HG02938 (cell line): ENCODE measurements around the gene NUFIP1.
A peak's percentile ranks its signal among the peaks of the same experiment; 100 is the strongest.
"Not testable (repeated sequence)": the region's sequence is repeated elsewhere in the genome, so short reads cannot be mapped to it uniquely, and the experiment has no call there.

Experiments used
- ATAC-seq: cut with Tn5 transposase; IDR thresholded peaks from one replicate; pipeline ENCODE4 v1.9.1; 2021; ENCODE audit warnings: mild to moderate bottlenecking, moderate library complexity; ENCODE audit not compliant: unreplicated experiment

The NUFIP1 gene

DNA sequence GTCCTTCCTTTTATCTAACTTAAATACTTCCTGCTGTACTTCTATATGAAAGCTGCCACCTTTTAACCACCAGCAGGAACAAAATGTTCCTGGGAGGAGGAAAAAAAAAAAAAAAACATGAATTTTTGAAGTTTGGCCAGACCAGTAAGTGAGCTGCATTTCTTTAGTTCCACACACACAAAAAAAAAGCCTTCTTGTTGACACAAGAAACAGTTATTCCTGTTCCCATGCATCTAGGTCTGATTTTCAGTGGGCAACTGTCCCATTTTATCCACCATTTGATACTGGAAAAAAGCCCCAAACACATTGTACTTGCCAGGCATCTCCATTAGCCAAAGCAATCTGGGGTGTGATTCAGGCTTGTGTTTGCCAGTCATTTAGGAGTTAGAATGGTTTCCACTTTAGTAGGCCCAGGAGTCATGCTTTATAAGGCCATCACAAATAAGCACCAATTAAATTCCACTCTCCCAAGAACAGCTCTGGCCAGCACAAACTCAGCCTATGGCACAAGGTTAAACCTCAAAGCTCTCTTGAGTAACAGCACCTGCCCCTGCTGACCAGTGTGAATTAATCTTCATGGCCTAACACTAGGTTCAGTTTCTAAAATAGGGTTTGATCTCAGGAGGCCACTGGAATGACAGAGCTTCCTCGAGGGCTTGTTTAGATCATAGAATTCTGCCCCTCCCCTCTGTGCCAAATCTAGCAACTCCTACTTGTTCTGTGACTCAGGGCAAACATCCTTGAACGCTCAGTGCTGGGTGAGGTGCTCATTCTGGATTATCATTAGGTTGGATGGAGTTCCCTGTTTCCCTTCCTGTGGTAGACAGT is 67.1 kb downstream of the NUFIP1 start:
- ATAC-seq, result no peak

DNA sequence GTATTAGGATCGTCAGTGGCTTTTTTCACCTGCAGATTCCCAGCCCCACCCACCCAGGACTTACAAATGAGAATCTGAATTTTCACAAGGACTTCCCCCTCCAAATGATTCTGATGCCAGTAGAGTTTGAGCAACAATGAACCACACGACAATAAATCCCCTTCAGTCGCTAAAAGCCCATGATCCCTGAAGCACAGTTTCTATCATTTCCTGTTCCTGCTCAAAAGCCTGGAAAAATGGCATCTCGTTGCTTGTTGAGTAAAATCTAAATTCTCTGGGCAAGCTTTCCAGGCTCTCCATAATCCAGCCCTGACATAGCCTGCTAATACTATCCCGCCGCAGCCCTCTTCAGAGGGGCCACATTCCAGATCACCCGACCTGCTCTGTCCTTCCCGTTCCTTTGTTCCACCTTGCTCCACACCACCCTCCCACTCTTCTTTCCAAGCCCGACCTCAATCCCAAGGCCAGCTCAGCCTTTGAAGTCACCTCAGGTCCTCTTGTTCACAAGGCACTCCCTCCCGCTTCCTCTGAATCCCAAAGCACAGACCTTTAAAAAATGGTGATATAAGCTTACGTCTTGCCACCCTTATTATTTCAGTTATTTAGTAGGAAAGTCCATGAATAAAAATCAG is 67.9 kb downstream of the NUFIP1 start:
- no peak for ATAC-seq

DNA sequence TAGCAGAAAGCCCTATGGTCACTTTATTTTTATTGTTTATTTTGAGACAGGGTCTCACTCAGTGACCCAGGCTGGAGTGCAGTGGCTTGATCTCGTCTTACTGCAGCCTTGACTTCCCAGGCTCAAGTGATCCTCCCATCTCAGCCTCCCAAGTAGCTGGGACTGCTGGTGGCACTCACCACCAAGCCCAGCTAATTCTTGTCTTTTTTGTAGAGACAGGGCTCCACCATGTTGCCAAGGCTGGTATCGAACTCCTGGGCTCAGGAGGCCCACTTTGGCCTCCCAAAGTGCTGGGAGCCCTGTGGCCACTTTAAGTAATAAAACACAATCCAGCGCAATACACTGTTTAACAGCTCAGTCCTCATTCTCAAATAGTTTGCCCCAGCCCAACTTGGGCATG is 69.3 kb downstream of the NUFIP1 start:
- ATAC-seq, result no peak

DNA sequence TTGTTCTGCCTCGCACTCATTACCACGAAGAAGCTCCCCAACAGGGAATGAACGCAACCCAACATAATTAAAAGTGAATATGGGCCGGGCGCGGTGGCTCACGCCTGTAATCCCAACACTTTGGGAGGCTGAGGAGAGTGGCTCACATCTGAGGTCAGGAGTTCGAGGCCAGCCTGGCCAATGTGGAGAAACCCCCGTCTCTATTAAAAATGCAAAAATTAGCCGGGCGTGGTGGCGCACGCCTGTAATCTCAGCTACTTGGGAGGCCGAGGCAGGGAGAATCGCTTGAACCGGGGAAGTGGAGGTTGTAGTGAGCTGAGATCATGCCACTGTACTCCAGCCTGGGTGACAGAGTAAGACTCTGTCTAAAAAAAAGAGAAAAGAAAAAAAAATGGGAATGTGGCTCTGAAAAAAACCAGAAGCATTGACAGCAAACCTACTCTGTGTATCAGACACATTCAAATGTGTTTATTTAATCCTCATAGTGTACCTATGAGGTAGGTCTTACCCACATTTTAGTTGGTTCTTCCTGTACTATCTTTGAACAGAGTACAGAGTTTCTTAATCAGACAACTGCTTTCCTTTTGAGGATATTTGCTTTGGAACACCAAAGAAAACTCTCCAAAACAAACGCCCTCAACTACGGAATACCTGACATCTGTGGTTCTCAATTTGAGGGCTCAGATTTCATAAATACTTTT is 70.0 kb downstream of the NUFIP1 start:
- ATAC-seq, result no peak

DNA sequence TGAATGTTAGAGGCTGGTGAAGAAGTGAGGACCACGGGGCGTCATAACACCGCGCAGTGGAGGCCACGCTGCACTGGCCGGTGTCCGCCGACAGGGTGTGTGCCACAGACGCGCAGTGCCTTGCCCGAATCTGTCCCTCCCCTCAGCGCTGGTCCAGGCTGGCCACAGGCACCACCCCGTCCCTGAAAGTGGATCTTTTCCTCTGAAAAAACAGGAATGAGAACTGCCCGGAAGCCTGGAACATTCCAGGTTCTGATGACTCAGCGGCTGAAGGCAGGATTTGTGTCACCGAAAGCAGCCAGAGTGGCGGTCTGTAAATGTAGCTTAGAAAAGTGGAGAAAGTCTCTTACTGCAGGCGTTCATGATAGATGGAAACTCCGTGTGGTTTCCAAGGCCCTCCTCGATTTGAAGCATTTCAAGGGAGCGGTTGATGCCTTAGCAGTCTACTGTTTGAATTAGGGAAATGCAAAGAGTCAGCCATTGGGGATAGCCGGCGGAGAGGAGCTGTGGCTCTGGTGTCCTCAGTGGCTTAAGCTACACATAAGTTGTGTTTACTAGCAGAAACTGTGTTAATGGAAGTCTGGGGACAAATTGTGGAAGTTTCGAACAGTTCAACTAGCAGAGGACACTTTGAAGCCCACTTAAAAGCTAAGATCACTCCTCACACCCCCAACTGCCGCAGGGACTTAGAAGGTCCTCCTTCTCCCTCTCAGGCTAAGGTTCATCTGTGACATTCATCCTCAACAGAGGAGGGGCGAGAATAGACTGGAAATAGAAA is 70.8 kb downstream of the NUFIP1 start:
- peak; percentile 78 for ATAC-seq

DNA sequence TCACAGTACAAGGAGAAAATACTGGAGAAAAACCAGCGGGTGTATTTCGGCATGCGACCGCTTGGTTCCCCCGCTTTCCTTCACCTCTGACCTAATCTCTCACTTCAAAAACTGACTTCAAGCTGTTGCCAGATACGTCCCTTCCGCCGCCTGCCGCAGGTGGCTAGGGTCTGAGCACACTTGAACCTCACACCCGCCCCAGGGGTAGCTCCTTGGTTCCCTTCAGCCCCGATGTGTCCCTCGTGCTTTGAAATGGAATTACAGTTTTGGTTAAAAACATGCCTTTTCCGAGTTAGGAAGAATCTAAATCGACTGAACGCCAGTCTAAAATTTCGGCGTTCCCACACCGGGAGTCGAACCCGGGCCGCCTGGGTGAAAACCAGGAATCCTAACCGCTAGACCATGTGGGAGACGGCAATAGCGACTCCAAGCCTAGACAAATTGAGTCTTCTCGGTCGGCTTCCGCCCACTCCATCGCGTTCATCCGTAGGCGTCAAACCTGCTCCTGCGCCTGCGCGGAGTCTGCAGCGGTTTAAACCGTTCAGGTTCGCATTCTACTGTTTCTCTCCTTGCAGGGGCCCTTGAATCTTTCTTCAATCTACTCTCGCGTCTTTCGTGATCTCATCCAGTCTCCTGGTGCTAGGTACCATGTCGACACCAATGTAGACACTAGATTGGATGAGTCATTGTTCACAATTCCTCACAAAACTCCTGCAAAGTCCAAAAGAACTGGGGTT is 71.5 kb downstream of the NUFIP1 start:
- peak; percentile 85 for ATAC-seq

DNA sequence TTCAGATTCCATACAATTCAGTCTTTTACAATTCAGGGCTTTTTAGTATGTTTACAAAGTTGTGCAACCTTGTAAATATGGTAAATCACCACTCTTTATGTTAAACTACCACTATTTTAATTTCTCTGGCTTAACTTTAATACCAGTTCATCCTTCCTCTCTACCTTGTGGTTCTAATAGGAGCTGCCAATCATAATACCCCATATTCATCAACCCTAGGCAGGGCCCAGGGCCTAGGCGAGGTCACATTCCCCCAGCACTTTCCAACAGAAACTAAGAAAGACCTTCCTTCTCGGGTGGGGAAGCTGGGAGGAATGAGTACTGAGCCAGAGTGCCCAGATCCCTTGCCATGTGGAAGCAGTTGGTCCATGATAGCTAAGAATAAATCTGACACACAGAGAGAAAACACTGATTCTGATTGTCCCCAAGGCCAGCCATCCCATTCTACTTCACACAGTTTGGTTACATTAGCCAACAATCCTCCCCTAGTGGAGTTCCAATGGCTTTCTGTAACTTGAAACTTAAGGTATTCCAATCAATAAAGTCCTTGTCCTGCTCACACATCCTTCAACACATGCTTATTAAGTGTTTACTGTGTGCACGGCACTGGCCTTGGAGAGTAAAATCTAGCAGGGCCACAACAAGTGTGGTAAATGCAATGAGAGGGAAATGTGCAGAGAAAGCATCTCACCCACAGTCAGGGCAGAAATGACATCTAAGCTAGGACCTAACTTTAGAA is 76.8 kb downstream of the NUFIP1 start:
- no peak for ATAC-seq

DNA sequence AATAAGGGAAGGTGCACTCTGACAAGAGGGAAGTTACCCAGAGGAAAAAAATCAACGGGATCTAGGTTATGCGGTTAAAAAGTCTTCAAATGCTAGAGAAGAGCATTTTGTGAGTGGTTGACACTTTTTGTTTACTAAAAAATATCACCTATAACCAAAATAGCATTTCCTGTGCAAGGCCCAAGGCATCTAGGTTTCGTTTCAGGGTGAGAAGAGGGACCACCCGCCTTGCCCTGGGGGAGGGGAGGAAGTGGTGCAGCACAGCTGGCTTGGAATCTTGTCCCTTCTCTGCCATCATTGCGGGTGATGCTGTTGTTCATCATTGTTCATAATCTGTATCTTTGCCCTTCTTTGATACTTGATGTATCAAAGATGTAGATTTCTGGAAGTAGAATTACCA is 80.6 kb downstream of the NUFIP1 start:
- ATAC-seq, result no peak

DNA sequence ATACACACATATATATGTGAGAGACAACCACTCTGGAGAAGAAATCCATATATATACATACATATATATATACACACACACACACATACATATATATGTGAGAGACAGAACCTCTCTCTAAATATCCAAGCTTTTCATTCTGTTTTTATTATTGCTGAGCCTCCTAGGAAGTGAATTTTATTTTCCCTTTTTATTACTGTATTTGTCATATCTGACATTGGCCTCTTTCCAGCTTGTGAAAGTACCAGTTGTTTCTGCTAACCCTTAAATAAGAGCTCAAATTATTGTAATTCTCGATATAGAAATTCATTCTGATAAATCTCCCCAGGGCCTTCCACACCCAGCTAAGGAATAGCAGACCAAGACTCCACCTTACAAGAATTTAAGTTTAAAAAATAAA is 81.0 kb downstream of the NUFIP1 start:
- no peak for ATAC-seq

DNA sequence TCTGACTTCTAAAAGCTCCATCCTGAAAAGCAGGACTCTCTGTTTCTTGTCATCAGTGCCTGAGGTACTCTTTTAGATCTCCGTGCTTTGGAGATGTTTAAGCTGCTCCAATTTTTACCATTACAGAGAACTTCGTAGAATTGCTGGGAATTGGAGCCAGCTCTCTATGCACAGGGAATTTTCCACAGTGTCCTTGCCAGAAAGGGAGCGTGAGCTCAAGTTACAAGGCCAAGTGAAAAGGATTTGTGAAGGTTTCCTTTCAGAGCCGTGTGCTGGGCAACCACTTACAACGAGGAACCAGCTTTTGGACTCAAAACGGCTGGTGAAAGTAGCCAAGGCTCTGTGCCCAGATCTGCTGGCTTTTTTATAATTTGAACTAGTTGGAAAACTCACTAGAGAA is 82.6 kb downstream of the NUFIP1 start:
- ATAC-seq, result no peak

DNA sequence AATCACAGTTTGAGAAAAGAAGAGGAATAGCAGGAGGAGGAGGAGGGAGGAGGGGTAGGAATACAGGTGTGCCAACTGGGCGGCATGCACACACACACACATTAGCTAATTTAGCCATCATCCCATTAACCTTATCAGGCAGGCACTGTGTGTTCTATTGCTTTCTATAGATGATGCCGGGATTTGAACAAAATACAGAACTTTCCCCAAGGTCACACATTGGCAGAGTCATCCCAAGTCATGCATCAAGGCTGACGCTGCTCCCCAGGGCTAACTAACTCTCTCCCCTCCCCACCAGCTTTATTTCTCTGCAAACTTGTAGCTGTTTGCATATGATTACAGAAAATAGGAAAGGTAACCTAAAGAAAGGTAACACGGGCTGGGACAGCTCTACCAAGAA is 83.0 kb downstream of the NUFIP1 start:
- ATAC-seq, result no peak

DNA sequence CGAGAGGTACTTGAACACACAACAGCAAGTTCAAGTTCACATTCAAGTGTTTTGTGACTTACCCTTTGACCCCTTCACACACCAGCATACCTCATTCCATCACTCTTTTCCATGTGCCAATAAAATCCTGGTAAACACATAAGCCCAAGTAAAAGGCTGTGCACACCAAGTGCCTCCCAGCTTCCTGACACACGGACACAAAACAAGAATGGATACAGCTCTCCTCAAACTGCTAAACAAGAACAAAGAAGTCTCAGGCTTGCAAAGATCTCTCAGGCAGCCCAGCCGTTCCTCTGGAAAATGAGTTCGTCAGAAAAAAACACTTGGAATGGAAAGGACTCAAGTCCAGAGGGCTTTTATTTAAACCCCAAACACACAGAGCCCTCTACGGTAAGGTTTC is 83.7 kb downstream of the NUFIP1 start:
- ATAC-seq, result no peak

DNA sequence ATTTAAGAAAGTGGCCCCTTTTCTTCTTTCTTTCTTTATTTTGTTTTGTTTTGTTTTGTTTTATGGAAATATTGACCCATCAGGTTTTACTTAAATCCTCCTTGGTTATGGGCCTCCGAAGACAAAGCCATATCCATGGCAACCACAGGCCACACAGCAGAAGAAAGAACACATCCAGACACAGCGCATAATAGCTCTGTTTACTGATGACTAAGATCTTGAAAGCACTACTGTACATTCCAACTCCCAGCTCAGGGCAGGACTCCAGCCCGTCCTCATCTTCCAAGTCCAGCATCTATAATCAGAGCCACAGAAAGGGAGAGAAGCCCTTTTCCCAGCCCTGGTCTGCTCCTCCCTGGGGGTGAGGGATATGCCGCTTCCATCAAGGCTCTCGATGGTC is 84.3 kb downstream of the NUFIP1 start:
- no peak for ATAC-seq

DNA sequence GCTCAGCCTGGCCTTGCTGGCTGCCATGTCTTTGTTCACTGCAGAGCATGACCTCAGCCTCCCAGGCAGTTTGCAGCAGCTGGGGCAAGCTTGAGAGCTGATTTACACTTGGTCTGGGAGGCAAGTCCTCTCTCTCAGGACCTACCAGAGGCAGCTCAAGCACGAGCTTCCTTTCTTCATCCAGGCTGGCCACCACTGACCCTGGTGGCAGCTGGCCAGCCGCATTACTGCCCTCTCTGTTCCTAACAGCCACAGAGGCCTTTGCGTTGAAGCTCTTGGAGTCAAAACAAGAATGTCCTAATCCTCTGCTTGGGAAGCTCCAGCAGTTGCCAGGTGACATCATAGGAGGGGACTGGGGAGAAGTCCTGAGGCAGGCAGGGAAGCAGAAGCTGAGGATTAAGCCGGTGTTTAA is 85.7 kb downstream of the NUFIP1 start:
- ATAC-seq, result no peak

DNA sequence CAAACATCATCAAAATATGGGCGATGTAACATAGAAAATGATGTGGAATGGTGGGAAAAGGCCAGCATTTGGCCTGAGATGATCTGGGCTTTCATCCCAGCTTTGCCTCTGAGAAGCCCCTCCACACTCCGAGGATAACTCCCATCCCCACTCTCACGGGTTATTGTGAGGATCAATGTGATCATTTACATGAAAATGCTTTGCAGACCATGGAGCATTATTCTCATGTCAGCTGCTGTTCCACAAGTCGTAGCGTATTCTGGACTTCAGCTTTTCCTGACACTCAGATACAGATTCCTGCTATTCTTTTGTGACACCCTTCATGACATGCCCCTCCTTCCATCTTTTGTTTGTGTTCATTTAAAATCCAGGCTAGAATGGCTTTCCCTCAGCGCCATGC is 86.5 kb downstream of the NUFIP1 start:
- no peak for ATAC-seq

DNA sequence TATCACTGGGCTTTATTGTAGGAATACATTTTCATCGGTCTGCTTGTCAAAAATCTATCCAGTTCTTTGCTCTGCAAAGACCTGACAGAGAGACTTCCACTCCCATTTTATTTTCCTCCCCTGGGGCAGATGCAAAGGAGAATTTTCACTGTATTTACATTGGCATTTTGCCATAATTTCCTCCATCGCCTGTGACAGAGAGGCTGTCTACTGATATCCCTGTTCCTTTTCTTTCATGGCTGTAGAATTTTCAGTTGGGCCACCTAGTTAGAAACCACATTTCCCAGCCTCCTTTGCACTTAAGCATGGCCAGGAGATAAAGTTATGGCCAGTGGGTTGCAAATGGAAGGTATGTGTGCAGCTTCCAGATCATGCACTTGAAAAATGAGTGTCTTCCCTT is 89.3 kb downstream of the NUFIP1 start:
- no peak for ATAC-seq

DNA sequence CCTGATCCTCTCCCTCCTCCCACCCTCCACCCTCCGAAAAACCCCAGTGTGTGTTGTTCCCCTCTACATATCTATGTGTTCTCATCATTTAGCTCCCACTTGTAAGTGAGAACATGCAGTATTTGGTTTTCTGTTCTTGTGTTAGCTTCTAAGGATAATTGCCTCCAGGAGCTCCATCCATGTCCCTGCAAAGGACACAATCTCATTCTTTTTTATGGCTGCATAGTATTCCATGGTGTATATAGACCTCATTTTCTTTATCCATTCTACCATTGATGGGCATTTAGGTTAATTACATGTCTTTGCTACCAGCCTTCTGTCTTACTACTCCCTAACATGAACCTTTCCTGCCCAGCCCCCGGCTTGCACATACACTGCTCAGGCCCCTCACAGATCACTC is 91.0 kb downstream of the NUFIP1 start:
- not testable (repeated sequence) for ATAC-seq

DNA sequence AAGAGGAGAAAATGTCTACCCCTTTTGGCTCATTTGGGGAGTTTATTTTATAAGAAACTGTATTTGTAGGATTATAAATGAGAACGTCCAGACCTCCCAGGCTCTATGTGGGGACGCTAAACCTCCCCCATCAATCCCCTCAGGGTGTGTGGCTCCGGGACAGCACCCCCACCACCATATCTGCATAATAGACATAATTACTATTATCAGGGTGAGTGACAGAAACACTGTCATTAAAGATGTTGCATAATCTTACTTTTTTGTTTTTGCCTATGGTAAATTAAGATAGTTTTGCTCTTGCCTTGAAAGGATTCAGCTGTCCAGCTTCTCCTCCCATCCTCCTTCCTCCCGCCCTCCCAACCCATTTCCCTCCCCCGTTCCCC is 93.3 kb downstream of the NUFIP1 start:
- ATAC-seq, result no peak

DNA sequence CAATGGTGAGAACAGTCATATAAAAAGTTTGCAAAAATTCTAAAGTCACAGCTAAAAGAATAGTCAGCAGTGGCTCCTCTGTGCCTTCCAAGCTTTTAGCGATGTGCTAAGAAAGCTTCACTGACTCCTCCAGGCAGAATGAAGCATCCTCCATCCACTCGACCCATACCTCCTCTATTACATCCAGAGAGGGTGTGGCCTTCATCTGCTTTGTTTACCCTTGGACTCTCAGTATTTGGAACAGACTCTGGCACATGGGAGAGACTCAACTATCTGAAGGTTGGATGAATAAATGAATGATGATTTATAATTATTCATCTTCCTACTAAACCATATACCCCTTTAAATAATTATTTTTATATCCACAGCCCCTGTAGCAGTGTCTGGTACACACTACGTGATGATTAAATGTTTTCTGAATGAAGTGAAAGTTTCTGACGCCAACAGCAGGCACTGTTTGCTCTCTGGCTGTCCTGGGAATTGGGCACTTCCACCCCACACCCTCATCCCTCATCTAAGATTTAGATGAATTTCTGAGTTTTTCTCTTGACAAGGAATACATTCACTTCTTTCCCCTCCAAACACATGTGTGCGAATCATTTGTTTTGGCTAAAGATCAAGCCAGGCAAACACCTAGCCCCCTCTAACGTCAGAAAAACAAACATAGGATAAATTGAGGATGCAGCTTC is 93.9 kb downstream of the NUFIP1 start:
- no peak for ATAC-seq
